ENCODE results near the gene ITGA6.
"Not testable (repeated sequence)": the region's sequence is repeated elsewhere in the genome, so short reads cannot be mapped to it uniquely, and the experiment has no call there.

Gene ITGA6

GRCh38 chr2:172518995-172519394 lies 91.6 kb downstream of the ITGA6 start:
- DNase-seq (ENCODE audit: low spot score): no peak

- no peak for DNase-seq (ENCODE audit: low spot score)
Measured at GRCh38 chr2:172525601-172526000, 98.2 kb downstream of the ITGA6 start.

GRCh38 chr2:172531309-172531708 lies 103.9 kb downstream of the ITGA6 start:
- DNase-seq (ENCODE audit: low spot score): no peak

- not testable (repeated sequence) for DNase-seq (ENCODE audit: low spot score)
Measured at GRCh38 chr2:172532461-172532860, 105.1 kb downstream of the ITGA6 start.

- DNase-seq (ENCODE audit: low spot score): no peak
Measured at GRCh38 chr2:172533687-172534086, 106.3 kb downstream of the ITGA6 start.

GRCh38 chr2:172535119-172535518 lies 107.7 kb downstream of the ITGA6 start:
- DNase-seq (ENCODE audit: low spot score): no peak

- not testable (repeated sequence) for DNase-seq (ENCODE audit: low spot score)
Measured at GRCh38 chr2:172537851-172538250, 110.5 kb downstream of the ITGA6 start.

- no peak for DNase-seq (ENCODE audit: low spot score)
Measured at GRCh38 chr2:172539767-172540166, 112.4 kb downstream of the ITGA6 start.

- no peak for DNase-seq (ENCODE audit: low spot score)
Measured at GRCh38 chr2:172540421-172540820, 113.0 kb downstream of the ITGA6 start.

GRCh38 chr2:172545408-172546075 lies 118.2 kb downstream of the ITGA6 start:
- no peak for DNase-seq (ENCODE audit: low spot score)

GRCh38 chr2:172549131-172549530 lies 121.7 kb downstream of the ITGA6 start:
- no peak for DNase-seq (ENCODE audit: low spot score)

- DNase-seq (ENCODE audit: low spot score): peak; percentile 19
Measured at GRCh38 chr2:172549802-172550201, 122.4 kb downstream of the ITGA6 start.

- DNase-seq (ENCODE audit: low spot score): no peak
Measured at GRCh38 chr2:172550419-172550818, 123.0 kb downstream of the ITGA6 start.

GRCh38 chr2:172551271-172551670 lies 123.9 kb downstream of the ITGA6 start:
- no peak for DNase-seq (ENCODE audit: low spot score)

- DNase-seq (ENCODE audit: low spot score): no peak
Measured at GRCh38 chr2:172552547-172553291, 125.3 kb downstream of the ITGA6 start.

- no peak for DNase-seq (ENCODE audit: low spot score)
Measured at GRCh38 chr2:172554352-172555271, 127.2 kb downstream of the ITGA6 start.

- DNase-seq (ENCODE audit: low spot score): no peak
Measured at GRCh38 chr2:172555272-172555521, 127.8 kb downstream of the ITGA6 start.

Measured in CD4-positive, alpha-beta T cell treated with Interleukin-15 for 4 hours (primary cell).